Fibroblast of skin of right biceps (primary cell): Measurements from ENCODE around the gene CYP4F11.
"Not testable (repeated sequence)": the region's sequence is repeated elsewhere in the genome, so short reads cannot be mapped to it uniquely, and the experiment has no call there.

ENCODE experiments used
- DNase-seq: peaks from one replicate; pipeline ENCODE4 v3.0.0-alpha.2; 2013

The CYP4F11 gene

GRCh38 chr19:15934332-15935078 lies at the start of gene CYP4F11:
Gene CYP4F11 (minus strand): TSS chr19:15934529. CDS start chr19:15934408, 121 bp downstream.
- no peak for DNase-seq

- DNase-seq: no peak
Observed at GRCh38 chr19:15979293-15979692, 45.0 kb upstream of the CYP4F11 start.

GRCh38 chr19:15977690-15978089 lies 43.4 kb upstream of the CYP4F11 start:
- DNase-seq: no peak

- DNase-seq: no peak
Observed at GRCh38 chr19:15976836-15977689, 42.7 kb upstream of the CYP4F11 start.

GRCh38 chr19:15974856-15975255 lies 40.5 kb upstream of the CYP4F11 start:
- DNase-seq: no peak

- DNase-seq: not testable (repeated sequence)
Observed at GRCh38 chr19:15972043-15972442, 37.7 kb upstream of the CYP4F11 start.

GRCh38 chr19:15971224-15971780 lies 37.0 kb upstream of the CYP4F11 start:
- DNase-seq: no peak

GRCh38 chr19:15964231-15964630 lies 29.9 kb upstream of the CYP4F11 start:
- DNase-seq: no peak

GRCh38 chr19:15962319-15962718 lies 28.0 kb upstream of the CYP4F11 start:
- no peak for DNase-seq

GRCh38 chr19:15954820-15955219 lies 20.5 kb upstream of the CYP4F11 start:
- no peak for DNase-seq

GRCh38 chr19:15948223-15949058 lies 14.1 kb upstream of the CYP4F11 start, which contains the start of gene OR10H4:
Gene OR10H4 (plus strand): TSS chr19:15949008. CDS start chr19:15949008, 0 bp downstream.
- no peak for DNase-seq

GRCh38 chr19:15945301-15945700 lies 11.0 kb upstream of the CYP4F11 start:
- DNase-seq: no peak

- DNase-seq: no peak
Observed at GRCh38 chr19:15944401-15944800, 10.1 kb upstream of the CYP4F11 start.

GRCh38 chr19:15937771-15938170 lies 3.4 kb upstream of the CYP4F11 start:
- DNase-seq: no peak

- no peak for DNase-seq
Observed at GRCh38 chr19:15936950-15937349, 2.6 kb upstream of the CYP4F11 start.

GRCh38 chr19:15936173-15936572 lies 1.8 kb upstream of the CYP4F11 start:
- no peak for DNase-seq

- DNase-seq: no peak
Observed at GRCh38 chr19:15935167-15935702, 906 bp upstream of the CYP4F11 start.

- DNase-seq: not testable (repeated sequence)
Observed at GRCh38 chr19:15933761-15934331, 483 bp downstream of the CYP4F11 start.

- DNase-seq: no peak
Observed at GRCh38 chr19:15928321-15928720, 6.0 kb downstream of the CYP4F11 start.

GRCh38 chr19:15926484-15926883 lies 7.8 kb downstream of the CYP4F11 start:
- DNase-seq: no peak

GRCh38 chr19:15923702-15924101 lies 10.6 kb downstream of the CYP4F11 start:
- no peak for DNase-seq

GRCh38 chr19:15922021-15922420 lies 12.3 kb downstream of the CYP4F11 start:
- DNase-seq: no peak
